H9 (cell line): Measurements from ENCODE around the gene BCL2L15. TPM values are rescaled to one million over a fixed set of nuclear protein-coding genes. Genes with fewer than 3 reads are reported as not detected.

ENCODE experiments used
- DNase-seq: peaks from one replicate; pipeline ENCODE4 v3.0.0-alpha.2; 2017
- H2AFZ ChIP-seq: one replicate; pipeline ENCODE4 v1.6.1; 2013; ENCODE audit warnings: mild to moderate bottlenecking, low read length, control low read depth, moderate library complexity
- H2AK5ac ChIP-seq: 2 replicates; pipeline ENCODE4 v1.6.1; 2013; ENCODE audit warnings: low read length, control low read depth, mixed read lengths; ENCODE audit not compliant: insufficient read length
- H2BK120ac ChIP-seq: one replicate; pipeline ENCODE4 v1.6.1; 2013; ENCODE audit warnings: low read depth, mild to moderate bottlenecking, low read length, control low read depth, inconsistent platforms; ENCODE audit not compliant: poor library complexity, severe bottlenecking
- H2BK12ac ChIP-seq: 2 replicates; pipeline ENCODE4 v1.6.1; 2013; ENCODE audit warnings: low read length, control low read depth, mixed read lengths, low read depth; ENCODE audit not compliant: insufficient read length
- H2BK15ac ChIP-seq: 2 replicates; pipeline ENCODE4 v1.6.1; 2013; ENCODE audit warnings: low read depth, low read length, control low read depth
- H2BK20ac ChIP-seq: one replicate; pipeline ENCODE4 v1.6.1; 2013; ENCODE audit warnings: low read depth, mild to moderate bottlenecking, low read length, control low read depth, inconsistent platforms; ENCODE audit not compliant: poor library complexity, severe bottlenecking
- H2BK5ac ChIP-seq: 2 replicates; pipeline ENCODE4 v1.6.1; 2013; ENCODE audit warnings: low read length, control low read depth, mixed read lengths; ENCODE audit not compliant: insufficient read length
- H3K14ac ChIP-seq: 2 replicates; pipeline ENCODE4 v1.6.1; 2013; ENCODE audit warnings: low read length, control low read depth; ENCODE audit not compliant: insufficient read depth
- H3K18ac ChIP-seq: 2 replicates; pipeline ENCODE4 v1.6.1; 2013; ENCODE audit warnings: low read depth, mild to moderate bottlenecking, mixed read lengths, low read length, control low read depth; ENCODE audit not compliant: insufficient read length
- H3K23ac ChIP-seq: 2 replicates; pipeline ENCODE4 v1.6.1; 2013; ENCODE audit warnings: low read length, control low read depth, mixed read lengths, low read depth; ENCODE audit not compliant: insufficient read length
- H3K23me2 ChIP-seq: 2 replicates; pipeline ENCODE4 v1.6.1; 2013; ENCODE audit warnings: low read depth, mild to moderate bottlenecking, mixed read lengths, low read length, control low read depth; ENCODE audit not compliant: insufficient read length, poor library complexity, severe bottlenecking
- H3K27ac ChIP-seq: 2 replicates; pipeline ENCODE4 v1.5.1; 2013; ENCODE audit warnings: low read length, control low read depth, mixed read lengths, low read depth; ENCODE audit not compliant: insufficient read length
- H3K27me3 ChIP-seq: 2 replicates; pipeline ENCODE4 v1.6.1; 2013; ENCODE audit warnings: low read length, control low read depth, inconsistent platforms; ENCODE audit not compliant: insufficient read depth
- H3K4ac ChIP-seq: 2 replicates; pipeline ENCODE4 v1.6.1; 2013; ENCODE audit warnings: low read depth, mild to moderate bottlenecking, control low read depth, inconsistent platforms, low read length, moderate library complexity
- H3K4me1 ChIP-seq: 2 replicates; pipeline ENCODE4 v1.6.1; 2013; ENCODE audit warnings: low read length, control low read depth, inconsistent platforms; ENCODE audit not compliant: insufficient read depth
- H3K4me2 ChIP-seq: 2 replicates; pipeline ENCODE4 v1.6.1; 2013; ENCODE audit warnings: low read length, control low read depth, mixed read lengths; ENCODE audit not compliant: insufficient read length, insufficient read depth
- H3K56ac ChIP-seq: 2 replicates; pipeline ENCODE4 v1.6.1; 2013; ENCODE audit warnings: low read depth, mild to moderate bottlenecking, mixed read lengths, low read length, control low read depth; ENCODE audit not compliant: insufficient read length
- H3K79me1 ChIP-seq: 2 replicates; pipeline ENCODE4 v1.6.1; 2013; ENCODE audit warnings: low read depth, mild to moderate bottlenecking, moderate library complexity, low read length, control low read depth, inconsistent platforms; ENCODE audit not compliant: insufficient read depth, poor library complexity, severe bottlenecking
- H3K79me2 ChIP-seq: 2 replicates; pipeline ENCODE4 v1.6.1; 2013; ENCODE audit warnings: low read length, control low read depth, inconsistent platforms; ENCODE audit not compliant: insufficient read depth
- H3K9ac ChIP-seq: 2 replicates; pipeline ENCODE4 v1.6.1; 2013; ENCODE audit warnings: low read length, control low read depth, mixed read lengths; ENCODE audit not compliant: insufficient read length; ENCODE audit errors: extremely low read depth
- H3K9me3 ChIP-seq: one replicate; pipeline ENCODE4 v1.6.1; 2013; ENCODE audit warnings: low read depth, low read length, inconsistent platforms; ENCODE audit not compliant: control insufficient read depth
- H3T11ph ChIP-seq: one replicate; pipeline ENCODE4 v1.6.1; 2013; ENCODE audit warnings: mild to moderate bottlenecking, low read length, control low read depth, inconsistent platforms
- H4K20me1 ChIP-seq: one replicate; pipeline ENCODE4 v1.6.1; 2013; ENCODE audit not compliant: control insufficient read depth, insufficient read length, insufficient read depth
- H4K5ac ChIP-seq: 2 replicates; pipeline ENCODE4 v1.6.1; 2013; ENCODE audit warnings: low read depth, mild to moderate bottlenecking, mixed read lengths, low read length, control low read depth; ENCODE audit not compliant: insufficient read length
- H4K8ac ChIP-seq: replicated peaks from 2 replicates; pipeline ENCODE4 v1.6.1; 2013; ENCODE audit warnings: low read length, control low read depth, mixed read lengths, low read depth; ENCODE audit not compliant: insufficient read length
- H4K91ac ChIP-seq: 2 replicates; pipeline ENCODE4 v1.6.1; 2013; ENCODE audit warnings: low read depth, mild to moderate bottlenecking, moderate library complexity, mixed read lengths, low read length, control low read depth; ENCODE audit not compliant: insufficient read length
- H3K27ac Mint-ChIP-seq, 3 experiments: 2 replicates in 2 of 3; 3 replicates in 1 of 3; pipeline ENCODE4 v1.8.0; 2020 to 2021; ENCODE audit warnings: mixed read lengths in 3 of 3, mild to moderate bottlenecking in 1 of 3, moderate library complexity in 1 of 3
- H3K27me3 Mint-ChIP-seq: 2 replicates; pipeline ENCODE4 v1.8.0; 2021; ENCODE audit warnings: low read depth, mild to moderate bottlenecking, moderate library complexity, mixed read lengths
- H3K36me3 Mint-ChIP-seq, 3 experiments: 2 replicates in 2 of 3; 3 replicates in 1 of 3; pipeline ENCODE4 v1.8.0; 2020 to 2021; ENCODE audit warnings: low read depth in 3 of 3, mixed read lengths in 3 of 3; ENCODE audit not compliant: insufficient read depth in 1 of 3
- H3K4me1 Mint-ChIP-seq, 2 experiments: 2 replicates each; pipeline ENCODE4 v1.8.0; 2020; ENCODE audit warnings: mixed read lengths in 2 of 2
- H3K4me3 Mint-ChIP-seq, 2 experiments: 2 replicates in 1 of 2; 3 replicates in 1 of 2; pipeline ENCODE4 v1.8.0; 2020 to 2021; ENCODE audit warnings: mild to moderate bottlenecking in 2 of 2, mixed read lengths in 2 of 2, moderate library complexity in 1 of 2
- H3K9me3 Mint-ChIP-seq, 2 experiments: 2 replicates in 1 of 2; 3 replicates in 1 of 2; pipeline ENCODE4 v1.8.0; 2020; ENCODE audit warnings: mild to moderate bottlenecking in 2 of 2, mixed read lengths in 2 of 2, moderate library complexity in 1 of 2
- total RNA-seq: library from RNA; stranded (reverse); gene quantifications from 2 replicates; pipeline ENCODE4 v1.2.1, GENCODE V29; 2021
- TF ChIP-seq, protein P1 (sequence below): fragments of 200-600 bp; sonication (generic); conservative IDR thresholded peaks from 3 replicates; pipeline ENCODE4 v1.8.0; 2021; ENCODE audit warnings: antibody characterized with exemption, mild to moderate bottlenecking

BCL2L15 gene
- total RNA-seq, 1 experiment from 2014 or later = 0.22 TPM

DNA sequence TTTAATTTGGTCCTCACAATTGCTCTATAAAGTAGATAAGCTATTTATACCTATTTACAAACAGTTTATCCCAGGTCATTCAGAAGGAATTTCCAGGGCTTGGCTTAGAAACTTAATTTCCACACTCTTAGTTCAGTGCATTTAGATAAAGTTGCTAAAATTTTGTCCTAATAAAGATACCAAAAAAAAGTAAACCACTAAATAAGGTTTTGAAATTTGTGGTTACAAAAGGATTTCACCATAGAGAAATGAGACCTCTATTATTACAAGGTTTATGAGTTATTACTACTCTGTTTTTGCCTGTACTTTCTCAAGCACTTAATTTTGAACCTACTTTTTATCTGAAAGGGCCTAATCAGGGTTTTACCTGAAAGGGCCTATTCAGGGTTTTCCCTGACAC, 38.3 kb downstream of the BCL2L15 start:
- Histone ChIP-seq H3K27me3 (no peaks in the 10 kb centered on the region), H4K20me1 (no peaks in the 10 kb centered on the region)

More for the DNA sequence above, 38.3 kb downstream of the BCL2L15 start:
- no peak overlapping the region for H3K27ac ChIP-seq
- peaks cover 3 to 11% (median 4%) of the 10 kb centered on the region in 3 experiments; a peak in 5 of 7 replicates for H3K36me3 Mint-ChIP-seq
- H3K18ac ChIP-seq = no peak overlapping the region
- no peak overlapping the region for H3K4ac ChIP-seq
- H3T11ph ChIP-seq = no peak overlapping the region
- H2BK5ac ChIP-seq = no peak overlapping the region
- no peak overlapping the region for H4K8ac ChIP-seq
- H3K4me2 ChIP-seq = no peak overlapping the region
- H3K4me3 Mint-ChIP-seq = no peak overlapping the region
- H3K23ac ChIP-seq = no peak overlapping the region
- H4K91ac ChIP-seq = no peak overlapping the region
- H4K5ac ChIP-seq = no peak overlapping the region
- H3K4me1 ChIP-seq = no peaks in the 10 kb centered on the region
- no peak overlapping the region for H2AFZ ChIP-seq
- no peak overlapping the region for H3K56ac ChIP-seq
- DNase-seq = no peak
- H2BK120ac ChIP-seq = no peak overlapping the region
- H3K4me1 Mint-ChIP-seq = no peaks in the 10 kb centered on the region
- no peak overlapping the region for H3K14ac ChIP-seq
- H3K79me1 ChIP-seq = no peaks in the 10 kb centered on the region
- no peaks in the 10 kb centered on the region for H3K23me2 ChIP-seq
- H3K9me3 Mint-ChIP-seq = peaks cover 7 to 10% of the 10 kb centered on the region in 2 experiments; a peak in 3 of 5 replicates
- H3K27ac Mint-ChIP-seq = no peak overlapping the region
- H3K9ac ChIP-seq = no peak overlapping the region
- H2BK20ac ChIP-seq = no peak overlapping the region
- H2AK5ac ChIP-seq = no peak overlapping the region
- no peaks in the 10 kb centered on the region for H3K27me3 Mint-ChIP-seq
- no peaks in the 10 kb centered on the region for H3K79me2 ChIP-seq
- TF ChIP-seq, protein P1, sequence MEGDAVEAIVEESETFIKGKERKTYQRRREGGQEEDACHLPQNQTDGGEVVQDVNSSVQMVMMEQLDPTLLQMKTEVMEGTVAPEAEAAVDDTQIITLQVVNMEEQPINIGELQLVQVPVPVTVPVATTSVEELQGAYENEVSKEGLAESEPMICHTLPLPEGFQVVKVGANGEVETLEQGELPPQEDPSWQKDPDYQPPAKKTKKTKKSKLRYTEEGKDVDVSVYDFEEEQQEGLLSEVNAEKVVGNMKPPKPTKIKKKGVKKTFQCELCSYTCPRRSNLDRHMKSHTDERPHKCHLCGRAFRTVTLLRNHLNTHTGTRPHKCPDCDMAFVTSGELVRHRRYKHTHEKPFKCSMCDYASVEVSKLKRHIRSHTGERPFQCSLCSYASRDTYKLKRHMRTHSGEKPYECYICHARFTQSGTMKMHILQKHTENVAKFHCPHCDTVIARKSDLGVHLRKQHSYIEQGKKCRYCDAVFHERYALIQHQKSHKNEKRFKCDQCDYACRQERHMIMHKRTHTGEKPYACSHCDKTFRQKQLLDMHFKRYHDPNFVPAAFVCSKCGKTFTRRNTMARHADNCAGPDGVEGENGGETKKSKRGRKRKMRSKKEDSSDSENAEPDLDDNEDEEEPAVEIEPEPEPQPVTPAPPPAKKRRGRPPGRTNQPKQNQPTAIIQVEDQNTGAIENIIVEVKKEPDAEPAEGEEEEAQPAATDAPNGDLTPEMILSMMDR = no peak
- no peaks in the 10 kb centered on the region for H3K9me3 ChIP-seq
- no peak overlapping the region for H2BK15ac ChIP-seq
- no peak overlapping the region for H2BK12ac ChIP-seq
